ENCODE results near the gene SUPT4H1.

GRCh38 chr17:58313815-58314705 is 37.9 kb downstream of the SUPT4H1 start:
- TF ChIP-seq SIN3A (IDR thresholded peaks at IDR 0.05; ENCODE audit: borderline replicate concordance, insufficient read depth, low read depth, low read length), result no peak
- no peak for TF ChIP-seq CTCF (IDR thresholded peaks at IDR 0.05)
- TF ChIP-seq REST (IDR thresholded peaks at IDR 0.05; ENCODE audit: insufficient read depth in 1 of 2, low read depth in 2 of 2, low read length in 1 of 2), result no peak
- TF ChIP-seq POLR2AphosphoS5 (IDR thresholded peaks at IDR 0.05; ENCODE audit: low read depth, low read length), result no peak
- TF ChIP-seq TCF7L2 (IDR thresholded peaks at IDR 0.05; ENCODE audit: low read depth, low read length), result no peak

Data from Panc1 (cell line).